ENCODE data around the gene STK39. TPM values are rescaled to one million over a fixed set of nuclear protein-coding genes. Genes with fewer than 3 reads are reported as not detected.

The STK39 gene
- total and polyA plus RNA-seq, 11 donors, result 13.1 to 40.1 (median 21.5) TPM

- no peaks in the 10 kb centered on the region for H3K9me3 ChIP-seq
- H3K4me1 ChIP-seq, result peaks cover 0 to 22% (median 4%) of the 10 kb centered on the region in 12 donors
- ATAC-seq (peak in 3 of 4 donors; percentile 32 to 58 (median 49)), DNase-seq (no peak)
- H3K27ac ChIP-seq, result no peak overlapping the region
- no peaks in the 10 kb centered on the region for H3K36me3 ChIP-seq
- intact Hi-C loops (cut with DNase I), result no loop called here
- TF ChIP-seq POLR2A (IDR thresholded peaks at IDR 0.05), result no peak
- TF ChIP-seq CTCF (IDR thresholded peaks at IDR 0.05), result no peak
- no peaks in the 10 kb centered on the region for H3K27me3 ChIP-seq
- no peak overlapping the region for H3K4me3 ChIP-seq
- 60 to 71% (median 67%) methylated on average over 15 of the region's 15 CpGs for WGBS, 4 donors
These were observed 43.4 kb downstream of the STK39 start for GRCh38 chr2:168203762-168204693.

- Histone ChIP-seq H3K4me3 (no peak overlapping the region), H3K36me3 (no peaks in the 10 kb centered on the region), H3K27ac (no peak overlapping the region), H3K9me3 (no peaks in the 10 kb centered on the region), H3K4me1 (peaks cover 0 to 35% (median 8%) of the 10 kb centered on the region in 12 donors), H3K27me3 (no peaks in the 10 kb centered on the region)
- 66 to 76% (median 74%) methylated on average over 5 of the region's 5 CpGs for WGBS, 4 donors
- ATAC-seq, result no peak
- intact Hi-C loops (cut with DNase I), result no loop called here
- DNase-seq, result no peak
- TF ChIP-seq CTCF (IDR thresholded peaks at IDR 0.05), result no peak
- TF ChIP-seq POLR2A (IDR thresholded peaks at IDR 0.05), result no peak
These were observed 45.7 kb downstream of the STK39 start for GRCh38 chr2:168201584-168202116.

GRCh38 chr2:168200930-168201583, 46.3 kb downstream of the STK39 start:
- no peaks in the 10 kb centered on the region for H3K36me3 ChIP-seq
- H3K4me3 ChIP-seq, result no peak overlapping the region
- TF ChIP-seq POLR2A (IDR thresholded peaks at IDR 0.05) (no peak), CTCF (IDR thresholded peaks at IDR 0.05) (no peak)
- H3K9me3 ChIP-seq, result no peaks in the 10 kb centered on the region
- DNase-seq (no peak), ATAC-seq (no peak)
- H3K27me3 ChIP-seq, result no peaks in the 10 kb centered on the region
- intact Hi-C loops (cut with DNase I), result no loop called here
- 67 to 87% (median 73%) methylated on average over 6 of the region's 6 CpGs for WGBS, 4 donors
- no peak overlapping the region for H3K27ac ChIP-seq
- peaks cover 0 to 37% (median 9%) of the 10 kb centered on the region in 12 donors for H3K4me1 ChIP-seq

Data from heart left ventricle (tissue), 16 donors.